Right lobe of liver (tissue), 4 donors: ENCODE measurements around the gene TLE3.

Experiments used
- POLR2A ChIP-seq: fragments of 450-650 bp; IDR thresholded peaks from one replicate; pipeline ENCODE4 v1.6.1; 2017; ENCODE audit warnings: antibody characterized with exemption, mild to moderate bottlenecking
- TF ChIP-seq, protein P1 (sequence below), 4 donors: fragments of 200-600 bp in 3 of 4; fragments of 450-650 bp in 1 of 4; IDR thresholded peaks; one replicate each; pipeline versions ENCODE4 v1.5.1 to v1.8.0; 2016 to 2022; ENCODE audit warnings: antibody characterized with exemption in 4 of 4, mild to moderate bottlenecking in 2 of 4
- donor health status: DM: no; HTN: no; CAD: no.
- donor health status: DM: no; HTN: no; CAD: no.
- donor health status: DM: no; HTN: yes; CAD: no.

GRCh38 chr15:70059476-70060213, 38.1 kb downstream of the TLE3 start:
- TF ChIP-seq, protein P1, sequence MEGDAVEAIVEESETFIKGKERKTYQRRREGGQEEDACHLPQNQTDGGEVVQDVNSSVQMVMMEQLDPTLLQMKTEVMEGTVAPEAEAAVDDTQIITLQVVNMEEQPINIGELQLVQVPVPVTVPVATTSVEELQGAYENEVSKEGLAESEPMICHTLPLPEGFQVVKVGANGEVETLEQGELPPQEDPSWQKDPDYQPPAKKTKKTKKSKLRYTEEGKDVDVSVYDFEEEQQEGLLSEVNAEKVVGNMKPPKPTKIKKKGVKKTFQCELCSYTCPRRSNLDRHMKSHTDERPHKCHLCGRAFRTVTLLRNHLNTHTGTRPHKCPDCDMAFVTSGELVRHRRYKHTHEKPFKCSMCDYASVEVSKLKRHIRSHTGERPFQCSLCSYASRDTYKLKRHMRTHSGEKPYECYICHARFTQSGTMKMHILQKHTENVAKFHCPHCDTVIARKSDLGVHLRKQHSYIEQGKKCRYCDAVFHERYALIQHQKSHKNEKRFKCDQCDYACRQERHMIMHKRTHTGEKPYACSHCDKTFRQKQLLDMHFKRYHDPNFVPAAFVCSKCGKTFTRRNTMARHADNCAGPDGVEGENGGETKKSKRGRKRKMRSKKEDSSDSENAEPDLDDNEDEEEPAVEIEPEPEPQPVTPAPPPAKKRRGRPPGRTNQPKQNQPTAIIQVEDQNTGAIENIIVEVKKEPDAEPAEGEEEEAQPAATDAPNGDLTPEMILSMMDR (IDR thresholded peaks at IDR 0.05) = no peak
- no peak for TF ChIP-seq POLR2A
